IPS DF 19.7 (cell line): ENCODE measurements around the gene FN1.
"Not testable (repeated sequence)": the region's sequence is repeated elsewhere in the genome, so short reads cannot be mapped to it uniquely, and the experiment has no call there.

ENCODE experiments used
- DNase-seq: peaks from one replicate; pipeline ENCODE4 v3.0.0-alpha.2; 2013; ENCODE audit warnings: low read depth, low spot score

FN1 gene

DNA sequence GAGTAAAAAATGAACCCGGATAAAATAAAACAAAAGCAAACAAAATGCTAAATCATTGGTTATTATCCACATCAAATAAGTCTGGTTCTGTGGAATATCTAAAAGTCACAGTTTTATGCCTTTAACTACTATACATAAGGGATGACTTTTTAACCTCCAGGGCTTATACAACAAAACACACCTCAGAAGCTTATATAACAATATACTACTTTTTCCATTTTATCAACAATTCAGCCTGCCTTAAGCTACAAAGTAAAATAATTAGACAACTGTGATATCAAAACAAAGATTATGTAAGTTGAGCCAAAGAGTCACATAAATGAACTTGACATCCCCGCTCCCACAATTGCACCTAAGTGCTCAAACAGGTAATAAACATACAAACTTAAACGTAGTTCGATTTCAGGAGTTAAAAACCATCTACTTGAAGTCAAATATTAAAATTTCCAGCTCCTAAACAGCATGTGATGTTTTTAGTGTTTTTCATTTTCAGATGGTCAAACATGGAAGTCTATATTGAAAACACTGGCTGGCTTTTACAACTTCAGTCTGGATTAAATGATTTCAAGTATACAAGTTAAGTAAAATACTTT lies 69.3 kb downstream of the FN1 start:
- no peak for DNase-seq

DNA sequence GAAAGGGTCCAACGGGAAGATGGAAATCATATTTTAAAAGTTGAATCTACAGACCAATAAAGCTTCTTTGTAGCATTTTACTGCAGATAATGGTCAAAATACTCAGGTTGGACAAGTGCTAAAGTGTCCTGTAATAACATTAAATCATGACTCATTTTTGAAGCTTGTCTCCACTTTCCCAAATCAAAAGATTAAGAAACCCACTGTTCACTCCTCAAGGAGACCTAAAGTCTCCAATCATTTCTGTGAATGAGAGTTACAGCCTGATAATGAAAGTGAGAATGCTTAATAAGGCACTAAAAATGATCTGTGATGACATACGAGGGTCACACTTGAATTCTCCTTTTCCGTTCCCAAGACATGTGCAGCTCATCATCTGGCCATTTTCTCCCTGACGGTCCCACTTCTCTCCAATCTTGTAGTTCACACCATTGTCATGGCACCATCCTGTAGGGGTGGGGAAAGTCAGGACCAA lies 70.6 kb downstream of the FN1 start:
- no peak for DNase-seq

DNA sequence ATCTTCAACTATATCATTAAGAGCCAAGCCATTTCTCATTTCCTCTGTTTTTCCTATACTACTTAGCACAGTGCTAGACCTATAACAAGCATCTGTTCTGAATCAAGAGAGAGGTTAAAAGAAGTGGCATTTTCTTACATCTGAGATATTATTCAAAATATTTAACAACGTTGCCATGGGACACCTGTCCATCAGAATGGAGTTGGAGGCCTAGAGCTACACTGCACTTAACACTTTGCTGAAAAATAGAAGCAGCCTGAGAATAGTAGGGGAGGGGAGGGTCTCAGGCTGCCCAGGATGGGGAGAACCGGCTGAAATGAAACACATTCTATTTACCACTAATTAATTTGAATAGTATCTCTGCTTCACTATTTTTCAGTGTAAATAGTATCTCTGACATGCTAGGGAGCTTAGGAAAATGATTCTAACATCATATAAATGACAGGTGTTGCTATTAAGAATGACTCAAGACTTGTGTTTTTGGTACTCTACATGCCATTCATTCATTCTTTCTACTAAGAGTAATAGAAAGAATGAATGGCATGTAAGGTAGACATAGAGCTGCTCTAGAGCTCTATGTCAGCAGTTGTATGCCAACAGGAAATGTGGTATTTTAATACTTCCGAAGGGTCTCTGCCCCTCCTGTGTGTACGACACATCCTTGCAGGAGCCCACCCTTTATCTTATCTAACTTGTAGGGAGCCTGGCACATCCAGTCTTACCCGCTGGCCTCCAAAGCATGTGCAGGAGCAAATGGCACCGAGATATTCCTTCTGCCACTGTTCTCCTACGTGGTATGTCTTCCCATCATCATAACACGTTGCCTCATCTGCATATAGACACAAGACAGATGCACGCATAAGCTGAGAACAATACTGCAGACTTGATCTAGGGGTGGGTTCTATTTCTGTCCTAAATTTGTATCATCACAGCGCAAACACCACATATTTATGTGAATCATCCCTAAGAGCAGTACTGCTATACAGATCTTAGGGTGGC lies 71.4 kb downstream of the FN1 start:
- DNase-seq, result no peak

DNA sequence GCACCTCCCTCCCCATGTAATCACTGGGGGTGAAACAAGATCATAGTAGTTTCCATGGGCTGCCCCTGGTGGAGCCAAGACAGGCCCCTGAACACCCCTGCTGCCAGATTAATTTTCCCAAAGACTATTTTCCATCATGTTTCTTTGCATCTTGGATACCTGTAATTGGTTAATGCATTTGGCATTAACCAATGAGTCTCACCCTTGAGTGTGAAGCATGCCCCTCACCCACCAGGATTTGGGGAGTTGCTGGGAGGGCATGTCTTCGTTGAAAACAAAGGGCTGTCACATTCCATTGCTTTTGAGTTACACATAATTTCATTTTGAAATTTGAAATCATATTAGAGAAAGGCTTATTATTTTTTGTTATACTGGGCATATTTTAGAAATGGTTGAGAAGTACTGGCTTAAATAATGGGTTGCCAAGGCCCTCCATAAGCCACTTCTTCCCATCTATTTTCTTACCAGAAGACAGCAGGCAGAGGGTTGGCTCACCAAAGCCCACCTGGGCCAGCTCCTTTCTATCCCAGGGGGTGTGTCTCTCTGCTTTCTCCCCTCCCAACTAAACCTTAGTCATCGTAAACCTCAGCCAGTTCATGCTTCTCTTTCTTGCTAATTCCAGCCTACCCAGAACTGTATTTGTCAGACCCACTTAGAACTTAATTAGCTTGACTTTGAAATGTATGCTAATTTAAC lies 72.3 kb downstream of the FN1 start:
- no peak for DNase-seq

DNA sequence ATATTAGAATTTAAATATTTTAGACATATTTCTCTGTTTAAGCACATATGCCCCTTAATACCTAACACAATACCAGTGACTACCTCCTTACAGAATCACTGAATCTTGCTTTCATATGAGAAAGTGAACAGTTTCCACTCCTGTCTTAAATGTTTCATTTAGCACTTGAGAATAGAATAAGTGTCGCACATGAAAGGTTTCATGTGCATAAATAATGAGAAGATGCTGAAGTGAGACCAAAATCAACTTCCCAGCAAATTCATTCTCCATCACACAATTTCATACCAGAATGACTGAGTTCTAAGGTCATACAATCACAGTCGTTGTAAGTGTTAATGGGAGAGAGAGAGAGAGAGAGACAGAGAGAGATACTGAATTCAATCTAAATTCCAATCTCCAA lies 72.8 kb downstream of the FN1 start:
- no peak for DNase-seq

DNA sequence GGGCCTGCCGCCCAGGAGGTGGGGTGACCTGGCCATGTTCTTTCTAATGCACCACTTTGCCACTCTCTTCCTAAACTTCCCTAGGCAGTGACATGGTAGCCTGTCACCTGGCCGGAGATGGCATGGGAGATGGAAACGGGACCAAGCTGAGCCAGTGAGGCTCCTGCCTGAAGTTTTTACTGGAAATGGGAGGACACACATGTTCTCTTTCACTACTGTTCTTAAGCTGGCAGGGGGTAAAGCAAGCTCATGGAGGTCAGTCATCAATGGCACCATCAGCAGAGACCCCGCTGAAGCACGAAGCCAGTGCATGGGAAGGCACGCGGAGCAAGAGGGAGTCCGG lies 73.3 kb downstream of the FN1 start:
- no peak for DNase-seq

DNA sequence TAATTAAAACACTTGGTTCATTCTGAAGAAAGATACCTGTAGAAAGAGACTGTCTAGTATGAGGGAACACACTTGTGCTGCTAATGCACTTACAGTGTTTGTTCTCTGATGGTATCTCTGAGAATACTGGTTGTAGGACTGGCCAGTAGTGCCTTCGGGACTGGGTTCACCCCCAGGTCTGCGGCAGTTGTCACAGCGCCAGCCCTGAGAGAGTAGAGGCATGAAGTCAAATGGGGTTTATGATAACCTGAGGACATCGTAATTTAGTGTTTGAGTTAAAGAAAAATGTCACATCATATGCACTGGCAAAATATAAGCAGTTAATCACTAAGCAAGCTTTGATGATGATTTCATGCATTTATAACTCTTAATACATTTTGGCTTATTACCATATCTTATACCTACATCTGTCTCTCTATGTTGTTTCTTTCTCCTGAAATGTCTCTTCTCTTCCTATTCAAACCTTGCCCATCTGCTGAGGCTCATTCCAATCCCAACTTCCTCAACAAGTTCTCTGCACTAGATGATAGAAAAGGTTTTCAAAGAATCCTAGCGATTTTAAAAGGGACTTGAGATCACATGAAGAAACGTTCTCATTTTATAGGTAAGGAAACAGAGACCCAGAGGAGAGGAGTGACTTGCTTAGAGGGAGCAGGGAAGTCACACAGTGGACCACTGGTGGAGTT lies 73.8 kb downstream of the FN1 start:
- DNase-seq, result no peak

DNA sequence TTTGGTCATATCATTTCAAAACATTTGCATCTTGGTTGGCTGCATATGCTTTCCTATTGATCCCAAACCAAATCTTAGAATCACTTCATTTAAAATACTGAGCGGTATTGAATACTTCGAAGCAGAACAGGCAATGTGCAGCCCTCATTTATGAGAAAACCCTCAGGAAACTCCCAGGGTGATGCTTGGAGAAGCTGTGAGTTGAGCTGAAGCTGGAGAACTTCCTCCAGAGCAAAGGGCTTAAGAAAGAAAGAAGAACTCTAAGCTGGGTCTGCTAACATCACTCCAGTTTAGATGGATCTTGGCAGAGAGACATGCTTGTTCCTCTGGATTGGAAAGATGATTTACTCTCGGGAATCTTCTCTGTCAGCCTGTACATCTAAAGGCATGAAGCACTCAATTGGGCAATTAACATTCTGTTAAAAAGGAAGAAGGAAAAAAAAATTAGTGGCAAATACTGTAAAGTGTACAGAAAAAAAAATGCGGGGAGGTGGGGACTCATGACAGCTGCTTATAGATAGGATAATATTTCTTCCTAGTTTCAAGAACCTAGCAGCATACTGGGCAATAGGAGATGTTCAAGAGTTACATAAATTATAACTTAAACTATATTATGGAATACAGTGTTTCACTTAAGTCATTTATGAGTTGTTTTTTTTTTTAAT lies 74.5 kb downstream of the FN1 start:
- DNase-seq, result no peak

DNA sequence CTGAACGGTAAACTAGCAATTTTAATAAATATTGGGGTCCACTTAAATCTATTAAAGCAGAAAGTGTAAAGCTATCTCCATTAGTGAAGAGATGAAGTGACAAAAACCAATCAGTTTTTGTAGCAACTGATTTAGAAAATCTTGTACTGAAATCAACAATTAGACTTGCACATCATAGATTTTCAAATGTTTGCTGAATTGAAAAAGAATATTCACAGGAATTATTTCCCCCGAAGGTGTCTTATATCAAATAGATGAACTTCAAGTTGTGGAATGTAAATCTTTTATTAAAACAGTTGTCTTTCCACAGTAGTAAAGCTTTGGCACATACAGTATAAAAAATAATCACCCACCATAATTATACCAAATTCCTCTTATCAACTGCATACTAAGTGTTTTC lies 75.3 kb downstream of the FN1 start:
- no peak for DNase-seq

DNA sequence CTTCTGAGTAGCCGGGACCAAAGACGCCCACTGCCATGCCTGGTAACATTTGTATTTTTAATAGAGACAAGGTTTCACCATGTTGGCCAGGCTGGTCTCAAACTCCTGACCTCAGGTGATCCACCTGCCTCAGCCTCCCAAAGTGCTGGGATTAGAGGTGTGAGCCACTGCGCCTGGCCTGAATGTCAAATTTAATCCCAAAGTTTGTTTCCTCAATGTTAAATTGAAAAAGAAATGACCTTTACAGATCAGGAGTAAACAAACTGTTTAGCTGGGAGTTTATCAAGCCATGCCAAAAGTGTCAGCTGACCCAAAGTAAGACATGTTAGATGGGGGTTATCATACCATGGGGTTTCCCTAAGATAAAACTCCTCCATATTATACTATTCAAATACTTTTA lies 75.8 kb downstream of the FN1 start:
- DNase-seq, result not testable (repeated sequence)

DNA sequence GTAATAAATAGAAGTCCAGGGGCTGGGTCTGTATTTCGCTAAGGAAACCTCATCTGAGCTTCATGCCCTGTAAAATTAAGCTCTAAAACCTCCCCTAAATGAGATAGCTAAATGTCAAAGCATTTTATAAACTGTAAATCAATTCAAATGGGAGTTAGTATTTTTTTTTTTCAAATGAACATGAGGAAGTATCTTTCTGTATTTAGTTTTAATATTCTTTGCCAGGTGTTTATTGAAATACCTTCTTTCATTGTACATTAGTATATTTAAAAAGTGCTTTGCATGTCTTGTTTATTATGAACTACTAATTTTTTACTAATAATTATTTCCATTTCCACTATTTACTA lies 76.3 kb downstream of the FN1 start:
- DNase-seq, result no peak

DNA sequence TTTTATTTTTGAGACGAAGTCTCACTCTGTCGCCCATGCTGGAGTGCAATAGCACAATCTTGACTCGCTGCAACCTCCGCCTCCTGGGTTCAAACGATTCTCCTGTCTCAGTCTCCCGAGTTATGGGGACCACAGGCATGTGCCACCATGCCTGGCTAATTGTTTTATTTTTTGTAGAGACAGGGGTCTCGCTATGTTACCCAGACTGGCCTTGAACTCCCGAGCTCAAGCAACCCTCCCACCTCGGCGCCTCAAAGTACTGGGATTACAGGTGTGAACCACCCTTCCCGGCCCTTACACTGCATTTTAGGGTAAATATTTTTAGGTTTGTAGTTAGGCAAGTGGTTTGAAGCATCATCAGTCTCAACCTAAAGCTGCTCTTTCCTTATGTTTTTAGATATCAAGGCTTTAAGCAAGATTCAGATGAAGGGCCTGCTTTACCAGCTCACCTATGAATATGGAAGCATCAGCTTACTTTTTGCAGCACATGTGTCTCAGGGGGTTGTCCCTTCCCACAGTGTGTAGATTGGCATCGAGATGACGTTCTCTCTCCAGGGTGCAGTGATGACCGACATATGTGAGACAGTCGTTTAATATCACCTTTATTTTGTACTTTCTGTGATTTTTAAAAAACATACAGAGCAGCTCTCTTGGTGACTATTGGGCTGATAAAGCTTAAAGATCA lies 76.8 kb downstream of the FN1 start:
- DNase-seq, result no peak

DNA sequence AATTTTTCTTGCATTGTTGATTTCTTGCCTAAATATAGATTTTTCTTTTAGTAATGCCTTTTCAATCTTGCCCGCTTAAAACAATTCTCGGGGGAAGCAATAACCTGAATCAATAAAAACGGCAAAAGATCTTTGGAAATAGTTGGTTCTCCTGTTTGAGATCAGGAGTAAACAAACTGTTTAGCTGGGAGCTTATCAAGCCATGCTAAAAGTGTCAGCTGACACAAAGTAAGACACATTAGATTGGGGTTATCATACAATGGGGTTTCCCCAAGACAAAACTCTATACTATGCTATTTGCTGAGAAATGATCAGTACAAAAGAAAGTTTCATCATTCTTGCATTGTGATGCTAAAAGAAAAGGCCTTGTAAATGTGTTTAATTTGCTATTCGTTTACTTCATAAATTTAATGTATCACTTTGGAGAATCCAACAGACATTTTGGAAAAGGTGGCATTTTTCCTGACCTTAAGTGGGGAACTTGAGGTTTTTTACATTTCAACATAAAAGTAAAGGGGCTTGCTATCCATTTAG lies 77.5 kb downstream of the FN1 start:
- DNase-seq, result no peak

DNA sequence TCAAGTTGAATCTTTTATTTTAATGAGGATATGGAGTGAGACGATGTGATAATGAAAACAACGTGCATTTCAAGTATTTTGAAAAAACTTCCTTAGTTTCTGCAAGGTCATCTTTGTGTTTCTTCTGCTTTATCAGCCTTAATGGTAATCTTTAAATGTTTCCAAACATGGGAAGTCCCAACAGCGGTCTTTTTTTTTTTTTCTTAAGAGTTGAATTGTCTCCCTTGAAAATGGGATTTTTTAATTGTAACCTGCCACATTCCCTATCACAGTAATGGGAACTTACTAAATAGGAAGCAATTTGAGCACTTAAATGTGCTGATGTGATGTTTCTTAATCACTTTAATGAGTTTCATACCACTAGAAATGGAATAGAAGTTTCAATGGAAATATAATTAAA lies 78.2 kb downstream of the FN1 start:
- DNase-seq, result no peak

DNA sequence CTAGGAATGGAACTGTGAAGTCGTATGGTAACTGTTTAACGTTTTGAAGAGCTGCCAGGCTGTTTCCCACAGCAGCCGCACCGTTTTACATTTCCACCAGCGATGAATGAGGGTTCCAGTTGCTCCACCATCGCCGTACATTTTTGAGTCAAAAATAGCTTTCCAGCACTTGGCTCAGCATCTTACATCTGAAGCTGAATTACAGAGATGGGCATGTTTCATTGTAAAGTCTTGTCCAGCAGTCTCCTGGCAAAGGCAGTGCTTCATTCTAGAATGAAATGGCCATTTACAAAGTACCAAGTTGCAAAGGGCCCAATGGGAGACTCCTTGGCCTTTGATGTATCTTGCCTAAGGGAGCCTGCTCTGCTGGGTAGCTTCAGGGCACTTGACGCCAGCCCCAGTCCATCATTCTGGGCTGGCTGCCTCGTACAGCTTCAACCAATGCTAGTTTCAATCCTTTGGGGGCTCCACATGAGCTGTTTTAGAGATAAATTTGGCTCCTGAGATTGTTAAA lies 78.9 kb downstream of the FN1 start:
- DNase-seq, result no peak

DNA sequence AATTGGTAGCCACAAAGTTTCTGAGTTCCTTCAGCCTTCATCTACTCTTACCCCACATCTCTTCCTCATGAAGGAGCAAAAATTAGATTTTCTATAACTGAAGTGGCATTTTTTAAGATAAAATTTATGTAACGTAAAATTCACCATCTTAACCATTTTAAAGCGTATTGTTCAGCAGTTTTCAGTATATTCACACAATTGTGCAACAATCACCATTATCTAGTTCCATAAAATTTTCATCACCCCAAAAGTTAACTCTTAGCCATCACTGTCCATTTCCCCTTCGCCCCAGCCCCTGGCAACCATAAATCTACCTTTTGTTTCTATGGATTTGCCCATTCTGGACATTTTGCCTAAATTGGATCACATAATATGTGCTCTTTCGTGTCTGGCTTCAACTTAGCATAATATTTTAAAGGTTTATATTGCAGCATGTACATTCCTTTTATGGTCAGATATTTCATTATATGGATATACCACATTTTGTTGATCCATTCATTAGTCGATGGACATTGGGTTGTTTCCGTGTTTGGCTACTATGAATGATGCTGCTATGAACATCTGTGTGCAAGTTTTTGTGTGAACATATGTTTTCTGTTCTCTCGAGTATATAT lies 79.4 kb downstream of the FN1 start:
- no peak for DNase-seq

DNA sequence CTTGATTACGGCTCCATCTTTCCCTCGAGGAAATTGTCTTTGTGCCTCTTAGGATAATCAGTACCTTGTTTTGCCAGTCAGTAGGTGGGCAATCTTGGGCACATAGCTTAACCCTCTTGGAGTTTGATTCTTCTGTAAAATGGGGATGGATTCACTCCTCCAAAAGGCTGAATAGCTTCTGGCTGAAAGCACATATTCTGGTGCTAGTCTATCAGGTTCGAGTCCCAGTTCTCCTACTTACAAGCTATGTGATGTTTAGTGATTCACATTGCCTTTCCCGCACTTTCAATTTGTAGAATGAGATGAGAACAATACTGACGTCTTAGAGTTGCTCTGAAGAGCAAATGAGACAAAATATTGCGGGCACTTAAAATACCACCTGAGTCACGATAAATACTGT lies 80.1 kb downstream of the FN1 start:
- DNase-seq, result no peak

DNA sequence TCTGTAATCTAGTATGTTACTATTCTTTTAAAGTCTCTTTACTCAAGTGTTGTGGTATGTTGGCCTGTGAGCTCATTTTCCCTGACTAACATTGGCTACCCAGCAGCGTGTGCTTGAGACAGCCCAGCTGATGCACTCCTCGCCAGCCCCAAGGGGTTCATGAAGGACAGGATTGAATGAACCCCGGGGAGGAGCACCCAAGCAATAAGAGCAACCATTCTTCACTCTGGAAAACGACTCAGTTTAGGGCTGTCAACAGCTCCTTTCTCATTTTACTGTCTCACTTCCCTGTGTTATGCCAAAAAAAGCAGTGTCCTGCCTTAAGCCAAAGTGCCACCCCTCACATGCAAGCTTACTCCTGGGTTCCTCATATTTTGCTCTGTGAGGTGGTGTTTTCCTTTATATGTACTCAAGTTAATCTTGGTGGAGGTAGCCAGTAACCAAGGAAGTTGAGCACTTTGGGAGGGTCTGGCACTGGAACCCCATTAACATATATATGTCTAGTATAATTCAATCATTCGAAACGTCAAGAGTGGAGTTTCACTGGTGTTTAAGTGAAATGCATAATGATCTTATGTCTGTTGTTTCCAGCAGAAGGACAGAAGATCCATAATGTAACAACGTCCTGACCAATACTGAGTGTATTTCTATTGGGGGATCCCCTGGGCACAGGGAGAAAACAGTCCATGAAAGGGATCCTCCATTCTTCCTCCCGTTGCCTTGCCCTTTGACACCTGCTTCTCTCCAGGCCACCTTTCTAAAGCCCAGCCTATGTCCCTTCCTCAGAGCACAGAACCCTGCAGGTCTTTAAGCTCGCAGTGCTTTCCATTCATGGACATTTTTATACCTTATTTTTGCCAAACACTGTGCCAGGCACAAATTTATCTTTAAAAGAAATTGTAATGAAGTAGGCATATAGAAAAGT lies 80.8 kb downstream of the FN1 start:
- DNase-seq, result no peak

DNA sequence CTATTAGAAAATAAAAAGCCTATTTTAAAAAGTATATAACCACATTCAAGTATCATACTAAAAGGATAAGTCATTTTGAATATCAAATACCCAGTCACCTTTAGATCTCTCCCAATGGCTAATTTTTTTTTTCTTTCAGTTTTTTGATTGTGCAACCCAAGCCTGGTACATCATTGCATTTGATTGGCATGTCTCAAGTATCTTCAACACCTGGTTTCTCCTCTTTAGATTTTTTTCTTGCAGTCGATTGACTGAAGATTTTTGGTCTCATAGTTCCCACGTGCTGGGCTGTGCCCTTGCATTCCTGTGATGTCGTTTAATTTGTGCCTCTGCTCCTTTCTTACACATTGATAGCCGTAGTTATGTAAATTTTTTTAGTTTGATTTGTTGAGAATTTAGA lies 83.3 kb downstream of the FN1 start:
- DNase-seq, result no peak
